K562 (cell line): Measurements from ENCODE around the gene XPA. TPM values are rescaled to one million over a fixed set of nuclear protein-coding genes. Genes with fewer than 3 reads are reported as not detected.

ENCODE experiments used
- ATAC-seq: fragments of 200-7000 bp; cut with Tn5 transposase; 3 replicates; pipeline ENCODE4 v1.9.1; 2020; ENCODE audit warnings: moderate library complexity
- BruUV-seq: library from RNA; stranded (reverse); fragments of 400-500 nt; replicated peaks from 2 replicates; lab custom pipeline; 2021; lab: Mats Ljungman, UMichigan
- CTCF ChIA-PET: fragments of 300-600 bp; formaldehyde crosslinking; extraction: SDS; loops from one replicate; lab custom pipeline; 2021; ENCODE audit warnings: low intra/inter-chr PET ratio; lab: Yijun Ruan, JAX
- POLR2A ChIA-PET: fragments of 300-600, 350-650 bp; sonication (Branson Sonifier 250); formaldehyde crosslinking; extraction: SDS; loops from one replicate; lab custom pipeline; 2021; ENCODE audit warnings: antibody characterized with exemption, inconsistent platforms; lab: Yijun Ruan, JAX
- DNase-seq, 4 experiments: peaks; one replicate each; pipeline versions ENCODE4 v3.0.0 to v3.0.0-alpha.2; 2011 to 2018; ENCODE audit warnings: low spot score in 3 of 4, mixed read lengths in 3 of 4; ENCODE audit errors: extremely low read depth in 1 of 4
- FAIRE-seq: peaks from 2 replicates; lab custom pipeline; 2011; peaks lifted over from hg19 to GRCh38; lab: Jason Lieb, UNC
- H2AFZ ChIP-seq: 2 replicates; pipeline ENCODE4 v1.6.0; 2011; ENCODE audit warnings: low read depth, low read length, control low read depth, inconsistent platforms
- H3K27ac ChIP-seq: fragments of 200-600 bp; 3 replicates; pipeline ENCODE4 v1.8.0; 2011; ENCODE audit warnings: low read depth, mild to moderate bottlenecking, control low read depth, inconsistent platforms, low read length, moderate library complexity, mixed read lengths; ENCODE audit errors: extremely low read depth
- H3K27me3 ChIP-seq, 2 experiments: fragments of 300-600 bp in 1 of 2; 2 replicates in 1 of 2; 3 replicates in 1 of 2; pipeline versions ENCODE4 v1.6.0 to v1.8.0; 2011; ENCODE audit warnings: inconsistent platforms in 2 of 2, low read length in 2 of 2, mild to moderate bottlenecking in 1 of 2, mixed read lengths in 1 of 2, moderate library complexity in 1 of 2; ENCODE audit not compliant: control insufficient read depth in 2 of 2, insufficient read depth in 2 of 2
- H3K36me3 ChIP-seq: fragments of 300-600 bp; 3 replicates; pipeline ENCODE4 v1.8.0; 2011; ENCODE audit warnings: mild to moderate bottlenecking, low read length, inconsistent platforms; ENCODE audit not compliant: control insufficient read depth, insufficient read depth
- H3K4me1 ChIP-seq, 2 experiments: fragments of 200-600 bp in 1 of 2; replicated peaks in 1 of 2; 2 replicates in 1 of 2; 3 replicates in 1 of 2; pipeline versions ENCODE4 v1.5.1 to v1.8.0; 2011; ENCODE audit warnings: inconsistent platforms in 2 of 2, low read length in 2 of 2, mild to moderate bottlenecking in 1 of 2, mixed read lengths in 1 of 2, moderate library complexity in 1 of 2; ENCODE audit not compliant: control insufficient read depth in 2 of 2, insufficient read depth in 2 of 2
- H3K4me2 ChIP-seq: 2 replicates; pipeline ENCODE4 v1.6.1; 2011; ENCODE audit warnings: low read length, control low read depth, inconsistent platforms, mixed read lengths; ENCODE audit not compliant: insufficient read depth
- H3K4me3 ChIP-seq: fragments of 200-600 bp; sonication (generic), shearing (Covaris generic); 2 replicates; pipeline ENCODE4 v1.5.1; 2016; ENCODE audit warnings: control low read depth, inconsistent platforms
- H3K79me2 ChIP-seq: fragments of 200-600 bp; 3 replicates; pipeline ENCODE4 v1.8.0; 2011; ENCODE audit warnings: low read length, inconsistent platforms; ENCODE audit not compliant: control insufficient read depth, insufficient read depth
- H3K9ac ChIP-seq, 2 experiments: 2 replicates each; pipeline versions ENCODE4 v1.6.0 to v1.6.1; 2011; ENCODE audit warnings: low read depth in 2 of 2, low read length in 2 of 2, control low read depth in 1 of 2, inconsistent platforms in 1 of 2, mild to moderate bottlenecking in 1 of 2, mixed read lengths in 1 of 2; ENCODE audit not compliant: insufficient read depth in 1 of 2
- H3K9me1 ChIP-seq: one replicate; pipeline ENCODE4 v1.6.0; 2011; ENCODE audit warnings: inconsistent platforms, mild to moderate bottlenecking, low read length, moderate library complexity; ENCODE audit not compliant: control insufficient read depth, insufficient read depth
- H3K9me3 ChIP-seq: replicated peaks from 2 replicates; pipeline ENCODE4 v1.5.1; 2011; ENCODE audit warnings: low read depth, low read length, inconsistent platforms; ENCODE audit not compliant: control insufficient read depth, insufficient read depth
- H4K20me1 ChIP-seq: replicated peaks from 2 replicates; pipeline ENCODE4 v1.6.1; 2011; ENCODE audit warnings: low read length, inconsistent platforms, mixed read lengths; ENCODE audit not compliant: control insufficient read depth, insufficient read depth
- ARID1B ChIP-seq: fragments of 450-650 bp; IDR thresholded peaks from 2 replicates; pipeline ENCODE4 v1.6.1; 2016; ENCODE audit warnings: antibody characterized with exemption, mild to moderate bottlenecking, inconsistent platforms
- CEBPB ChIP-seq: fragments of 450-650 bp; IDR thresholded peaks from 2 replicates; pipeline ENCODE4 v1.6.1; 2016; ENCODE audit warnings: missing genetic modification characterization, missing compliant biosample characterization
- CEBPG ChIP-seq, 3 experiments: fragments of 200-800 bp in 1 of 3; sonication (Bioruptor generic) in 1 of 3; sonication (generic) in 1 of 3; formaldehyde crosslinking in 1 of 3; IDR thresholded peaks in 2 of 3; conservative IDR thresholded peaks in 1 of 3; 2 replicates each; pipeline versions ENCODE4 v1.6.1 to v1.8.0; 2016 to 2022; ENCODE audit warnings: missing compliant biosample characterization in 2 of 3, missing genetic modification characterization in 2 of 3, mild to moderate bottlenecking in 1 of 3, missing genetic modification reagents in 1 of 3
- EHMT2 ChIP-seq: fragments of 450-650 bp; IDR thresholded peaks from 2 replicates; pipeline ENCODE4 v1.6.1; 2018; ENCODE audit warnings: antibody characterized with exemption
- EP400 ChIP-seq: fragments of 450-650 bp; IDR thresholded peaks from 2 replicates; pipeline ENCODE4 v1.6.1; 2017; ENCODE audit warnings: antibody characterized with exemption, mild to moderate bottlenecking, moderate library complexity
- ESRRA ChIP-seq: fragments of 450-650 bp; IDR thresholded peaks from 2 replicates; pipeline ENCODE4 v1.6.1; 2014; ENCODE audit warnings: low read depth, mild to moderate bottlenecking, moderate library complexity, borderline replicate concordance
- FIP1L1 ChIP-seq: fragments of 200-400 bp; formaldehyde crosslinking; IDR thresholded peaks from 2 replicates; pipeline ENCODE4 v1.6.1; 2018; ENCODE audit warnings: mild to moderate bottlenecking, low read depth, low read length; ENCODE audit not compliant: poor library complexity, severe bottlenecking
- FOXA3 ChIP-seq, 2 experiments: fragments of 450-650 bp in 1 of 2; sonication (generic) in 1 of 2; formaldehyde crosslinking; IDR thresholded peaks in 1 of 2; conservative IDR thresholded peaks in 1 of 2; 2 replicates each; pipeline versions ENCODE4 v1.4.0 to v1.8.0; 2020 to 2022; ENCODE audit warnings: mild to moderate bottlenecking in 2 of 2, missing genetic modification reagents in 1 of 2
- GABPB2 ChIP-seq: fragments of 250-450 bp; sonication (Bioruptor Pico); conservative IDR thresholded peaks from 2 replicates; pipeline ENCODE4 v1.5.1; 2021; ENCODE audit warnings: mild to moderate bottlenecking
- MTA2 ChIP-seq: fragments of 450-650 bp; IDR thresholded peaks from 2 replicates; pipeline ENCODE4 v1.6.1; 2016; ENCODE audit warnings: low read depth
- OTX1 ChIP-seq: fragments of 450-650 bp; formaldehyde crosslinking; IDR thresholded peaks from 2 replicates; pipeline ENCODE4 v1.4.0; 2022; ENCODE audit warnings: mild to moderate bottlenecking
- RBBP5 ChIP-seq: fragments of 200-600 bp; sonication (generic); IDR thresholded peaks from 2 replicates; pipeline ENCODE4 v1.6.1; 2012; ENCODE audit warnings: borderline replicate concordance, mild to moderate bottlenecking, low read length, control low read depth, inconsistent platforms; ENCODE audit not compliant: insufficient read depth, poor library complexity, severe bottlenecking
- SNRNP70 ChIP-seq: fragments of 200-400 bp; formaldehyde crosslinking; optimal IDR thresholded peaks from 2 replicates; pipeline ENCODE3; 2017; ENCODE audit warnings: low read depth, low read length
- STAT5B ChIP-seq: fragments of 250-450 bp; sonication (Bioruptor Pico); IDR thresholded peaks from 2 replicates; pipeline ENCODE4 v1.8.0; 2021; ENCODE audit warnings: mild to moderate bottlenecking, inconsistent platforms
- TEAD1 ChIP-seq, 2 experiments: fragments of 450-650 bp in 1 of 2; sonication (generic) in 1 of 2; formaldehyde crosslinking; IDR thresholded peaks; 2 replicates each; pipeline versions ENCODE4 v1.4.0 to v1.8.0; 2020 to 2022; ENCODE audit warnings: mild to moderate bottlenecking in 2 of 2, missing genetic modification reagents in 1 of 2
- ZEB2 ChIP-seq: fragments of 450-650 bp; IDR thresholded peaks from 2 replicates; pipeline ENCODE4 v1.6.1; 2016
- ZFP30 ChIP-seq: fragments of 250-450 bp; sonication (Bioruptor Pico); IDR thresholded peaks from 2 replicates; pipeline ENCODE4 v1.8.0; 2022; ENCODE audit warnings: moderate library complexity, mild to moderate bottlenecking, inconsistent platforms, borderline replicate concordance
- ZNF165 ChIP-seq: fragments of 250-450 bp; sonication (Bioruptor Pico); IDR thresholded peaks from 2 replicates; pipeline ENCODE4 v1.4.0; 2020; ENCODE audit warnings: borderline replicate concordance
- ZNF280B ChIP-seq: fragments of 250-450 bp; sonication (Bioruptor Pico); IDR thresholded peaks from 2 replicates; pipeline ENCODE4 v1.5.1; 2021; ENCODE audit warnings: mild to moderate bottlenecking
- ZNF655 ChIP-seq: fragments of 250-450 bp; sonication (Bioruptor Pico); IDR thresholded peaks from 2 replicates; pipeline ENCODE4 v1.5.0; 2021
- ZNF668 ChIP-seq: fragments of 250-450 bp; sonication (Bioruptor Pico); IDR thresholded peaks from 2 replicates; pipeline ENCODE4 v1.8.0; 2022; ENCODE audit warnings: mild to moderate bottlenecking, inconsistent platforms
- WGBS: fragments of 100-300 bp; shearing (Covaris generic); methylation state at CpG from one replicate; pipeline ENCODE4 v1.1.6; 2016; ENCODE audit warnings: low coverage, mixed read lengths; ENCODE audit not compliant: insufficient coverage; ENCODE audit errors: missing lambda C conversion rate; 5-methylcytosine and 5-hydroxymethylcytosine counted together
- in situ Hi-C: fragments of 300-500 bp; cut with MboI; formaldehyde crosslinking; loops from 4 replicates; pipeline ENCODE4 v1.15.0; 2018; ENCODE audit warnings: inconsistent platforms, mixed read lengths
- intact Hi-C: fragments of 100-400 bp; cut with micrococcal nuclease; formaldehyde crosslinking; loops from 2 replicates; pipeline ENCODE4 v1.14.2; 2022
- polyA plus RNA-seq, 8 experiments: library from polyadenylated mRNA; depleted of rRNA in 4 of 8; stranded (reverse) in 5 of 8; unstranded in 3 of 8; fragments of >200 nt; fragmentation: Nextera tagmentation in 2 of 8; fragmentation: Illumina TruSeq in 1 of 8; extraction: Ambion mirVana in 2 of 8; extraction: Trizol in 1 of 8; gene quantifications; 2 replicates each; pipeline versions ENCODE4 v1.2.1 to v1.2.3, GENCODE V29; 2011 to 2014; ENCODE audit warnings: inconsistent platforms in 1 of 8, missing spikeins in 1 of 8
- total RNA-seq, 7 experiments: library from RNA; depleted of rRNA in 6 of 7; stranded (reverse); fragments of >200 nt in 6 of 7; fragmentation: Illumina TruSeq in 2 of 7; extraction: Trizol in 2 of 7; gene quantifications; 2 replicates each; pipeline versions ENCODE4 v1.2.1 to v1.2.3, GENCODE V29; 2011 to 2021; ENCODE audit warnings: low replicate concordance in 1 of 7

The XPA gene
- total and polyA plus RNA-seq, 9 of the 15 experiments (the other 6 are each of a cell fraction or from before 2014, with no cell fraction given), result 5.1 to 18.2 (median 14.1) TPM

GRCh38 chr9:97694769-97695168, 2.4 kb downstream of the XPA start:
- Histone ChIP-seq H3K9me3 (no peaks in the 10 kb centered on the region), H3K4me2 (peak overlapping the region; percentile 79), H3K27ac (peak overlapping the region; percentile 9), H3K36me3 (peaks cover 31% of the 10 kb centered on the region), H3K79me2 (peaks cover 40% of the 10 kb centered on the region), H3K9ac (peak overlapping the region in 1 of 2 experiments; percentile 69; a peak in 2 of 4 replicates), H3K27me3 (no peaks in the 10 kb centered on the region), H3K4me3 (peak overlapping the region; percentile 59), H3K4me1 (peaks cover 16 to 21% of the 10 kb centered on the region in 2 experiments; a peak in 4 of 5 replicates), H2AFZ (peak overlapping the region; percentile 37; the same call in 1 of the 2 replicates), H4K20me1 (no peaks in the 10 kb centered on the region), H3K9me1 (no peaks in the 10 kb centered on the region)
- DNase-seq (peak in 1 of 4 experiments; percentile 15), ATAC-seq (peak; percentile 11; the same call in 2 of the 3 replicates), FAIRE-seq (no peak)
- intact Hi-C loops, result loop anchor here (10.0 kb wide), 1 partner anchor 360 kb away; the partner anchor contains the start of gene NANS
- ChIA-PET CTCF (no interaction called here), POLR2A (interaction anchor here (1.1 to 1.7 kb wide), 2 partner anchors 15 to 227 kb away, joined by 3 to 4 read pairs; partner anchors contain the start of gene TRMO)
- WGBS, result 42% methylated on average over 7 of the region's 7 CpGs
- in situ Hi-C loops, result no loop called here
- BruUV-seq, result no TSS peak
- TF ChIP-seq STAT5B (CRISPR knock-in tag), result no peak
- TF ChIP-seq ZNF655 (CRISPR knock-in tag), result no peak
- TF ChIP-seq GABPB2 (CRISPR knock-in tag), result no peak
- peak; percentile 72 for TF ChIP-seq CEBPB
- 0 out of 2 replicates have a peak, but pooled peaks have one; percentile 27 for TF ChIP-seq EHMT2
- TF ChIP-seq FOXA3 (CRISPR knock-in tag; conservative IDR thresholded peaks at IDR 0.05 in 1 of 2, IDR thresholded peaks at IDR 0.05 in 1 of 2), result 0 out of 4 replicates have a peak, but pooled peaks of 1 of the 2 experiments have one; percentile 85
- no peak for TF ChIP-seq ZNF165 (CRISPR knock-in tag)
- TF ChIP-seq RBBP5, result no peak
- TF ChIP-seq ZNF280B (CRISPR knock-in tag), result no peak
- TF ChIP-seq ESRRA, result no peak
- TF ChIP-seq MTA2, result no peak
- no peak for TF ChIP-seq FIP1L1
- no peak for TF ChIP-seq EP400
- TF ChIP-seq OTX1 (CRISPR knock-in tag), result no peak
- no peak for TF ChIP-seq TEAD1 (CRISPR knock-in tag; IDR thresholded peaks at IDR 0.05)
- no peak for TF ChIP-seq CEBPG (CRISPR knock-in tag; IDR thresholded peaks at IDR 0.05)
- peak in 1 of 2 experiments; percentile 74; a peak in 2 of 4 replicates for TF ChIP-seq CEBPG (tag; conservative IDR thresholded peaks at IDR 0.05 in 1 of 2, IDR thresholded peaks at IDR 0.05 in 1 of 2)
- TF ChIP-seq SNRNP70, result no peak
- TF ChIP-seq ZNF668 (CRISPR knock-in tag), result no peak
- 0 out of 2 replicates have a peak, but pooled peaks have one; percentile 14 for TF ChIP-seq ZEB2
- no peak for TF ChIP-seq ZFP30 (CRISPR knock-in tag)
- TF ChIP-seq ARID1B, result 0 out of 2 replicates have a peak, but pooled peaks have one; percentile 13
